ENCODE measurements around the gene KEL.

DNA sequence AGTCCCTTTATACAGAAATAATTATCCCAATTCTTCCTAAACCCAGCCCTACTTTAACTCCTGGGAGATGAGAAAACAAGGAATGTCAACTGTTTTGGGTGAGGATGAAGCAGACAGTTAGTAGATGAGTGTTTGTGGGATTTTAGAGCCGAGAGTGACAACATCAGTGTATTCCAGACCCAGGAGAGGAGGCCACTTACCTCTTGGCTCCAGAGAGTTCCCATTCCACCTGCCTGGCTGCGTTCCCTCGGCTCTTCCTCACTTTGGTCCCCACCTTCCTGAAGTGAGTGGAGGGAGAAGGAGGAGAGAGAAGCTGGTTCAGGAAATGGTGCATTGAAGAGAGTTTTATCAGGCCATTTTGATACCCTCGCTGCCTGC lies 579 bp downstream of the KEL start:
- no peak for TF ChIP-seq ZNF274 (IDR thresholded peaks at IDR 0.05; ENCODE audit: low read depth, low read length)
- no peak for TF ChIP-seq YY1 (IDR thresholded peaks at IDR 0.05; ENCODE audit: insufficient read depth, insufficient read length)
- no peak for TF ChIP-seq SUZ12 (IDR thresholded peaks at IDR 0.05; ENCODE audit: extremely low read depth, insufficient read depth, insufficient read length)
